Panc1 (cell line): Measurements from ENCODE around the gene OR9Q1.

Source experiments
- POLR2AphosphoS5 ChIP-seq: IDR thresholded peaks from 2 replicates; pipeline ENCODE4 v1.6.1; 2012; ENCODE audit warnings: mild to moderate bottlenecking, low read depth, low read length, moderate library complexity
- TCF7L2 ChIP-seq: IDR thresholded peaks from 2 replicates; pipeline ENCODE4 v1.6.1; 2011; ENCODE audit warnings: mild to moderate bottlenecking, low read depth, low read length, inconsistent platforms
- TF ChIP-seq, protein P1 (sequence below): fragments of 450-650 bp; IDR thresholded peaks from 2 replicates; pipeline ENCODE4 v1.5.1; 2017; ENCODE audit warnings: mild to moderate bottlenecking

DNA sequence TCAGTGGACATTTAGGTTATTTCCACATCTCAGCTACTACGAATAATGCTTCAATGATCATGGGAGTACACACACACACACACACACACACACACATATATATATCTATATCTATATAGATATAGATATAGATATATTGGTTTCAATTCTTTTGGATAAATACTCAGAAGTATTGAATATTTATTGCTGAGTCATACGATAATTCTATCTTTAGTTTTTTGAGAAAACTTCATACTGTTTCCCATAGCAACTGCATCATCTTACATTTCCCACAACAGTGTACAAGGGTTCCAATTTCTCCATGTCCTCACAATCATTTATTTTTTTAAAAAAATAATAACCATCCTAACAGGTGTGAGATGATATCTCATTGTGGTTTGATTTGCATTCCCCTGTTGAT is 172.3 kb downstream of the OR9Q1 start:
- TF ChIP-seq, protein P1, sequence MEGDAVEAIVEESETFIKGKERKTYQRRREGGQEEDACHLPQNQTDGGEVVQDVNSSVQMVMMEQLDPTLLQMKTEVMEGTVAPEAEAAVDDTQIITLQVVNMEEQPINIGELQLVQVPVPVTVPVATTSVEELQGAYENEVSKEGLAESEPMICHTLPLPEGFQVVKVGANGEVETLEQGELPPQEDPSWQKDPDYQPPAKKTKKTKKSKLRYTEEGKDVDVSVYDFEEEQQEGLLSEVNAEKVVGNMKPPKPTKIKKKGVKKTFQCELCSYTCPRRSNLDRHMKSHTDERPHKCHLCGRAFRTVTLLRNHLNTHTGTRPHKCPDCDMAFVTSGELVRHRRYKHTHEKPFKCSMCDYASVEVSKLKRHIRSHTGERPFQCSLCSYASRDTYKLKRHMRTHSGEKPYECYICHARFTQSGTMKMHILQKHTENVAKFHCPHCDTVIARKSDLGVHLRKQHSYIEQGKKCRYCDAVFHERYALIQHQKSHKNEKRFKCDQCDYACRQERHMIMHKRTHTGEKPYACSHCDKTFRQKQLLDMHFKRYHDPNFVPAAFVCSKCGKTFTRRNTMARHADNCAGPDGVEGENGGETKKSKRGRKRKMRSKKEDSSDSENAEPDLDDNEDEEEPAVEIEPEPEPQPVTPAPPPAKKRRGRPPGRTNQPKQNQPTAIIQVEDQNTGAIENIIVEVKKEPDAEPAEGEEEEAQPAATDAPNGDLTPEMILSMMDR = no peak
- TF ChIP-seq POLR2AphosphoS5 (no peak), TCF7L2 (no peak)
